ENCODE results near the gene PITPNM1. TPM values are rescaled to one million over a fixed set of nuclear protein-coding genes. Genes with fewer than 3 reads are reported as not detected.

Gene PITPNM1
- total and polyA plus RNA-seq, 2 of the 13 experiments (the other 11 are each of a cell fraction or from before 2014, with no cell fraction given): 8.2 to 8.5 TPM

DNA sequence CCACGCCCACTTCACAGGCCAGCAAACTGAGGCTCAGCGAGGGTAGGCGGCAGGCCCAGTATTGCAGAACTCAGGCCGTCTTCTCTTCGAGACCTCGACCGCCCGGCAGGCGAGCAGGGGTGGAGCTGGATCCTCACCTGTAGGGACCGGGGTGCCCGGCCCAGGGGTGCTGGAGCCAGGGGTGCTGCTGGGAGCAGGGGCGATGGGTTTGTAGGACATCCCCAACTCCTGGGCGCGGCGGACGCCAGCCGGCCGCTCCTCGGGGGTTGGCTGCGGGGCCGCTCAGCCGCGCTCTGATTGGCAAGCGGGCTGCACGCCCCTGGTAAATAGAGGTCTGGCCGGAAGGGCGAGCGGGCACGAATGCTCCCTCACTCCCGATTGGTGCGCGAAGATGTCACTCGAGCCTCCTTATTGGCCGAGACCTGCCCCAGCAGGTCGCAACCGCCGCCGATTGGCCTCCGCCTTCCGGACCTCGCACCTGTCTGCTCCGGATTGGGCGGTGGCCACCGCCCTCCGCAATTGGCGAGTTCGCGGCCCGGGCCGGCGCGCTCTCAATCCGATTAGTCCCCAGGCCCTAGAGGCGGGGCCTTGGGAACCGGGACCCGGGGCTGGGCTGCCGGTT, 2.8 kb upstream of the PITPNM1 start, which contains the start of gene CDK2AP2 (continued):
- TF ChIP-seq, protein P1, sequence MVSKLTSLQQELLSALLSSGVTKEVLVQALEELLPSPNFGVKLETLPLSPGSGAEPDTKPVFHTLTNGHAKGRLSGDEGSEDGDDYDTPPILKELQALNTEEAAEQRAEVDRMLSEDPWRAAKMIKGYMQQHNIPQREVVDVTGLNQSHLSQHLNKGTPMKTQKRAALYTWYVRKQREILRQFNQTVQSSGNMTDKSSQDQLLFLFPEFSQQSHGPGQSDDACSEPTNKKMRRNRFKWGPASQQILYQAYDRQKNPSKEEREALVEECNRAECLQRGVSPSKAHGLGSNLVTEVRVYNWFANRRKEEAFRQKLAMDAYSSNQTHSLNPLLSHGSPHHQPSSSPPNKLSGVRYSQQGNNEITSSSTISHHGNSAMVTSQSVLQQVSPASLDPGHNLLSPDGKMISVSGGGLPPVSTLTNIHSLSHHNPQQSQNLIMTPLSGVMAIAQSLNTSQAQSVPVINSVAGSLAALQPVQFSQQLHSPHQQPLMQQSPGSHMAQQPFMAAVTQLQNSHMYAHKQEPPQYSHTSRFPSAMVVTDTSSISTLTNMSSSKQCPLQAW (CRISPR knock-in tag; IDR thresholded peaks at IDR 0.05): 0 out of 2 replicates have a peak, but pooled peaks have one; percentile 47
- TF ChIP-seq PCBP1 (IDR thresholded peaks at IDR 0.05; ENCODE audit: borderline replicate concordance, low read depth, low read length) (0 out of 2 replicates have a peak, but pooled peaks have one; percentile 1), ZSCAN31 (CRISPR knock-in tag; IDR thresholded peaks at IDR 0.05; ENCODE audit: low read depth) (peak; percentile 55; the same call in 1 of the 2 replicates), ZNF121 (CRISPR knock-in tag; IDR thresholded peaks at IDR 0.05) (0 out of 2 replicates have a peak, but pooled peaks have one; percentile 41), YEATS2 (CRISPR knock-in tag; IDR thresholded peaks at IDR 0.05; ENCODE audit: borderline replicate concordance) (0 out of 2 replicates have a peak, but pooled peaks have one; percentile 8), ZNF746 (CRISPR knock-in tag; IDR thresholded peaks at IDR 0.05) (0 out of 2 replicates have a peak, but pooled peaks have one; percentile 71), BHLHE40 (IDR thresholded peaks at IDR 0.05; ENCODE audit: low read length) (peak; percentile 4; the same call in 1 of the 2 replicates), ZNF709 (CRISPR knock-in tag; IDR thresholded peaks at IDR 0.05) (peak; percentile 78; the same call in 1 of the 2 replicates), ZNF260 (CRISPR knock-in tag; IDR thresholded peaks at IDR 0.05; ENCODE audit: borderline replicate concordance, low read depth) (no peak), GABPB1 (CRISPR knock-in tag; IDR thresholded peaks at IDR 0.05) (peak; percentile 93), RBFOX2 (IDR thresholded peaks at IDR 0.05; ENCODE audit: low read depth, low read length) (peak; percentile 86), TBX3 (IDR thresholded peaks at IDR 0.05; ENCODE audit: borderline replicate concordance) (0 out of 2 replicates have a peak, but pooled peaks have one; percentile 36), SIN3A (IDR thresholded peaks at IDR 0.05; ENCODE audit: borderline replicate concordance, low read depth, low read length) (peak; percentile 79; the same call in 1 of the 2 replicates), ZNF138 (CRISPR knock-in tag; IDR thresholded peaks at IDR 0.05; ENCODE audit: low read depth) (0 out of 2 replicates have a peak, but pooled peaks have one; percentile 52)
- TF ChIP-seq, protein P2, sequence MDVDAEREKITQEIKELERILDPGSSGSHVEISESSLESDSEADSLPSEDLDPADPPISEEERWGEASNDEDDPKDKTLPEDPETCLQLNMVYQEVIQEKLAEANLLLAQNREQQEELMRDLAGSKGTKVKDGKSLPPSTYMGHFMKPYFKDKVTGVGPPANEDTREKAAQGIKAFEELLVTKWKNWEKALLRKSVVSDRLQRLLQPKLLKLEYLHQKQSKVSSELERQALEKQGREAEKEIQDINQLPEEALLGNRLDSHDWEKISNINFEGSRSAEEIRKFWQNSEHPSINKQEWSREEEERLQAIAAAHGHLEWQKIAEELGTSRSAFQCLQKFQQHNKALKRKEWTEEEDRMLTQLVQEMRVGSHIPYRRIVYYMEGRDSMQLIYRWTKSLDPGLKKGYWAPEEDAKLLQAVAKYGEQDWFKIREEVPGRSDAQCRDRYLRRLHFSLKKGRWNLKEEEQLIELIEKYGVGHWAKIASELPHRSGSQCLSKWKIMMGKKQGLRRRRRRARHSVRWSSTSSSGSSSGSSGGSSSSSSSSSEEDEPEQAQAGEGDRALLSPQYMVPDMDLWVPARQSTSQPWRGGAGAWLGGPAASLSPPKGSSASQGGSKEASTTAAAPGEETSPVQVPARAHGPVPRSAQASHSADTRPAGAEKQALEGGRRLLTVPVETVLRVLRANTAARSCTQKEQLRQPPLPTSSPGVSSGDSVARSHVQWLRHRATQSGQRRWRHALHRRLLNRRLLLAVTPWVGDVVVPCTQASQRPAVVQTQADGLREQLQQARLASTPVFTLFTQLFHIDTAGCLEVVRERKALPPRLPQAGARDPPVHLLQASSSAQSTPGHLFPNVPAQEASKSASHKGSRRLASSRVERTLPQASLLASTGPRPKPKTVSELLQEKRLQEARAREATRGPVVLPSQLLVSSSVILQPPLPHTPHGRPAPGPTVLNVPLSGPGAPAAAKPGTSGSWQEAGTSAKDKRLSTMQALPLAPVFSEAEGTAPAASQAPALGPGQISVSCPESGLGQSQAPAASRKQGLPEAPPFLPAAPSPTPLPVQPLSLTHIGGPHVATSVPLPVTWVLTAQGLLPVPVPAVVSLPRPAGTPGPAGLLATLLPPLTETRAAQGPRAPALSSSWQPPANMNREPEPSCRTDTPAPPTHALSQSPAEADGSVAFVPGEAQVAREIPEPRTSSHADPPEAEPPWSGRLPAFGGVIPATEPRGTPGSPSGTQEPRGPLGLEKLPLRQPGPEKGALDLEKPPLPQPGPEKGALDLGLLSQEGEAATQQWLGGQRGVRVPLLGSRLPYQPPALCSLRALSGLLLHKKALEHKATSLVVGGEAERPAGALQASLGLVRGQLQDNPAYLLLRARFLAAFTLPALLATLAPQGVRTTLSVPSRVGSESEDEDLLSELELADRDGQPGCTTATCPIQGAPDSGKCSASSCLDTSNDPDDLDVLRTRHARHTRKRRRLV (CRISPR knock-in tag; IDR thresholded peaks at IDR 0.05): peak; percentile 54; the same call in 1 of the 2 replicates
- TF ChIP-seq, protein P3, sequence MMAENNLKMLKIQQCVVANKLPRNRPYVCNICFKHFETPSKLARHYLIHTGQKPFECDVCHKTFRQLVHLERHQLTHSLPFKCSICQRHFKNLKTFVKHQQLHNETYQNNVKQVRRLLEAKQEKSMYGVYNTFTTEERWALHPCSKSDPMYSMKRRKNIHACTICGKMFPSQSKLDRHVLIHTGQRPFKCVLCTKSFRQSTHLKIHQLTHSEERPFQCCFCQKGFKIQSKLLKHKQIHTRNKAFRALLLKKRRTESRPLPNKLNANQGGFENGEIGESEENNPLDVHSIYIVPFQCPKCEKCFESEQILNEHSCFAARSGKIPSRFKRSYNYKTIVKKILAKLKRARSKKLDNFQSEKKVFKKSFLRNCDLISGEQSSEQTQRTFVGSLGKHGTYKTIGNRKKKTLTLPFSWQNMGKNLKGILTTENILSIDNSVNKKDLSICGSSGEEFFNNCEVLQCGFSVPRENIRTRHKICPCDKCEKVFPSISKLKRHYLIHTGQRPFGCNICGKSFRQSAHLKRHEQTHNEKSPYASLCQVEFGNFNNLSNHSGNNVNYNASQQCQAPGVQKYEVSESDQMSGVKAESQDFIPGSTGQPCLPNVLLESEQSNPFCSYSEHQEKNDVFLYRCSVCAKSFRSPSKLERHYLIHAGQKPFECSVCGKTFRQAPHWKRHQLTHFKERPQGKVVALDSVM (CRISPR knock-in tag; IDR thresholded peaks at IDR 0.05): 0 out of 2 replicates have a peak, but pooled peaks have one; percentile 14
- TF ChIP-seq, protein P4, sequence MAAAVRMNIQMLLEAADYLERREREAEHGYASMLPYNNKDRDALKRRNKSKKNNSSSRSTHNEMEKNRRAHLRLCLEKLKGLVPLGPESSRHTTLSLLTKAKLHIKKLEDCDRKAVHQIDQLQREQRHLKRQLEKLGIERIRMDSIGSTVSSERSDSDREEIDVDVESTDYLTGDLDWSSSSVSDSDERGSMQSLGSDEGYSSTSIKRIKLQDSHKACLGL (CRISPR knock-in tag; IDR thresholded peaks at IDR 0.05): 0 out of 2 replicates have a peak, but pooled peaks have one; percentile 11

Measured in HepG2 (cell line).